OCI-LY1 (cell line): ENCODE data around the gene ELMO1.

Experiments
- EZH2 ChIP-seq: fragments of 200-600 bp; sonication (generic), shearing (Covaris generic); IDR thresholded peaks from 2 replicates; pipeline ENCODE4 v1.8.0; 2017; ENCODE audit warnings: borderline replicate concordance, mixed run types, mild to moderate bottlenecking, antibody characterized with exemption, low read length, moderate library complexity, mixed read lengths
- TF ChIP-seq, protein P1 (sequence below): fragments of 200-600 bp; sonication (generic), shearing (Covaris generic); IDR thresholded peaks from 2 replicates; pipeline ENCODE4 v1.5.1; 2017; ENCODE audit warnings: mild to moderate bottlenecking, antibody characterized with exemption, low read length, moderate library complexity, mixed read lengths

DNA sequence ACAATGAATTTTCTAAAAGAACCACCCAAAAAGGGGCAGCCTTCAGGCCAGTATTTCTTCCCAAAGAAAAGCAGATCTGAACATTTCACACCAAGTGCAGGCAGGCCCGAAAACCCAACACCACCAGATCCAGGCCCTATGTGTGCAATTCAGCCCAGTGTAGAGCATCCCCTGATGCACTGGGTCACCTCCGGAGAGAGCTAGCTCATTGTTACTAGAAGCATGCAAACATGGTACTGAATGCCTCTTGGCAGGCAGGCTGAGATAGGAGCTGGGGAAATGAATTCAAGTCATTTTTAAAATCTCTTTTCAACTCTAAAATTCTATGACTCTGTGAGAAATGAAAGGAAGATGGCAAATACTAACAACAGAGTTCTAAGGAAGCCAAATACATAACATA lies 174.8 kb downstream of the ELMO1 start:
- TF ChIP-seq, protein P1, sequence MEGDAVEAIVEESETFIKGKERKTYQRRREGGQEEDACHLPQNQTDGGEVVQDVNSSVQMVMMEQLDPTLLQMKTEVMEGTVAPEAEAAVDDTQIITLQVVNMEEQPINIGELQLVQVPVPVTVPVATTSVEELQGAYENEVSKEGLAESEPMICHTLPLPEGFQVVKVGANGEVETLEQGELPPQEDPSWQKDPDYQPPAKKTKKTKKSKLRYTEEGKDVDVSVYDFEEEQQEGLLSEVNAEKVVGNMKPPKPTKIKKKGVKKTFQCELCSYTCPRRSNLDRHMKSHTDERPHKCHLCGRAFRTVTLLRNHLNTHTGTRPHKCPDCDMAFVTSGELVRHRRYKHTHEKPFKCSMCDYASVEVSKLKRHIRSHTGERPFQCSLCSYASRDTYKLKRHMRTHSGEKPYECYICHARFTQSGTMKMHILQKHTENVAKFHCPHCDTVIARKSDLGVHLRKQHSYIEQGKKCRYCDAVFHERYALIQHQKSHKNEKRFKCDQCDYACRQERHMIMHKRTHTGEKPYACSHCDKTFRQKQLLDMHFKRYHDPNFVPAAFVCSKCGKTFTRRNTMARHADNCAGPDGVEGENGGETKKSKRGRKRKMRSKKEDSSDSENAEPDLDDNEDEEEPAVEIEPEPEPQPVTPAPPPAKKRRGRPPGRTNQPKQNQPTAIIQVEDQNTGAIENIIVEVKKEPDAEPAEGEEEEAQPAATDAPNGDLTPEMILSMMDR: no peak
- no peak for TF ChIP-seq EZH2
